GM19438 (cell line): ENCODE results near the gene DPYD.

ENCODE experiments used
- ATAC-seq: cut with Tn5 transposase; IDR thresholded peaks from one replicate; pipeline ENCODE4 v1.9.1; 2021; ENCODE audit warnings: low read depth; ENCODE audit not compliant: unreplicated experiment

The DPYD gene

GRCh38 chr1:97845805-97846204, 75.0 kb downstream of the DPYD start:
- ATAC-seq = no peak

GRCh38 chr1:97844552-97845089, 76.2 kb downstream of the DPYD start:
- ATAC-seq = no peak

- no peak for ATAC-seq
These were observed 79.5 kb downstream of the DPYD start for GRCh38 chr1:97841338-97841737.

GRCh38 chr1:97837161-97837560, 83.7 kb downstream of the DPYD start:
- no peak for ATAC-seq

- ATAC-seq = no peak
These were observed 85.9 kb downstream of the DPYD start for GRCh38 chr1:97834899-97835298.

GRCh38 chr1:97833881-97834280, 87.0 kb downstream of the DPYD start:
- ATAC-seq = no peak

GRCh38 chr1:97832481-97832880, 88.4 kb downstream of the DPYD start:
- ATAC-seq = no peak

- ATAC-seq = no peak
These were observed 92.9 kb downstream of the DPYD start for GRCh38 chr1:97827887-97828286.

GRCh38 chr1:97826820-97827219, 94.0 kb downstream of the DPYD start:
- no peak for ATAC-seq

GRCh38 chr1:97824624-97825023, 96.2 kb downstream of the DPYD start:
- no peak for ATAC-seq

- no peak for ATAC-seq
These were observed 96.6 kb downstream of the DPYD start for GRCh38 chr1:97824200-97824599.

GRCh38 chr1:97820470-97821188, 100.2 kb downstream of the DPYD start:
- ATAC-seq = no peak

GRCh38 chr1:97816927-97817326, 103.9 kb downstream of the DPYD start:
- no peak for ATAC-seq

GRCh38 chr1:97814804-97815203, 106.0 kb downstream of the DPYD start:
- no peak for ATAC-seq

GRCh38 chr1:97814121-97814520, 106.7 kb downstream of the DPYD start:
- no peak for ATAC-seq

GRCh38 chr1:97812076-97812475, 108.8 kb downstream of the DPYD start:
- ATAC-seq = no peak

GRCh38 chr1:97806996-97807520, 113.8 kb downstream of the DPYD start:
- no peak for ATAC-seq

- ATAC-seq = no peak
These were observed 114.5 kb downstream of the DPYD start for GRCh38 chr1:97806326-97806725.

GRCh38 chr1:97805093-97805492, 115.7 kb downstream of the DPYD start:
- no peak for ATAC-seq

- no peak for ATAC-seq
These were observed 117.8 kb downstream of the DPYD start for GRCh38 chr1:97803026-97803425.

GRCh38 chr1:97802011-97802410, 118.8 kb downstream of the DPYD start:
- ATAC-seq = no peak
